GM18867 (cell line): Measurements from ENCODE around the gene SBF2.
"Not testable (repeated sequence)": the region's sequence is repeated elsewhere in the genome, so short reads cannot be mapped to it uniquely, and the experiment has no call there.

Experiments used
- ATAC-seq: cut with Tn5 transposase; IDR thresholded peaks from one replicate; pipeline ENCODE4 v1.9.1; 2021; ENCODE audit warnings: mild to moderate bottlenecking, moderate library complexity; ENCODE audit not compliant: unreplicated experiment

SBF2 gene

GRCh38 chr11:9973921-9974320, 320.1 kb downstream of the SBF2 start:
- no peak for ATAC-seq

GRCh38 chr11:9972989-9973388, 321.0 kb downstream of the SBF2 start:
- ATAC-seq, result peak; percentile 58

- no peak for ATAC-seq
Measured at GRCh38 chr11:9971894-9972293, 322.1 kb downstream of the SBF2 start.

- ATAC-seq, result no peak
Measured at GRCh38 chr11:9969068-9969467, 325.0 kb downstream of the SBF2 start.

GRCh38 chr11:9962722-9963121, 331.3 kb downstream of the SBF2 start:
- peak; percentile 97 for ATAC-seq

- no peak for ATAC-seq
Measured at GRCh38 chr11:9957072-9957471, 336.9 kb downstream of the SBF2 start.

GRCh38 chr11:9956483-9956882, 337.5 kb downstream of the SBF2 start:
- no peak for ATAC-seq

- ATAC-seq, result no peak
Measured at GRCh38 chr11:9955391-9955790, 338.6 kb downstream of the SBF2 start.

- ATAC-seq, result no peak
Measured at GRCh38 chr11:9953994-9954626, 339.9 kb downstream of the SBF2 start.

GRCh38 chr11:9952511-9953196, 341.4 kb downstream of the SBF2 start:
- no peak for ATAC-seq

- no peak for ATAC-seq
Measured at GRCh38 chr11:9951807-9952206, 342.2 kb downstream of the SBF2 start.

- no peak for ATAC-seq
Measured at GRCh38 chr11:9950462-9950861, 343.6 kb downstream of the SBF2 start.

- ATAC-seq, result peak; percentile 90
Measured at GRCh38 chr11:9947231-9947864, 346.7 kb downstream of the SBF2 start.

GRCh38 chr11:9945680-9946079, 348.3 kb downstream of the SBF2 start:
- ATAC-seq, result not testable (repeated sequence)

- no peak for ATAC-seq
Measured at GRCh38 chr11:9943386-9944110, 350.5 kb downstream of the SBF2 start.

GRCh38 chr11:9941991-9942390, 352.0 kb downstream of the SBF2 start:
- no peak for ATAC-seq

GRCh38 chr11:9939150-9939549, 354.9 kb downstream of the SBF2 start:
- not testable (repeated sequence) for ATAC-seq

- ATAC-seq, result no peak
Measured at GRCh38 chr11:9936754-9937153, 357.3 kb downstream of the SBF2 start.

- not testable (repeated sequence) for ATAC-seq
Measured at GRCh38 chr11:9932843-9933242, 361.2 kb downstream of the SBF2 start.

- ATAC-seq, result not testable (repeated sequence)
Measured at GRCh38 chr11:9930562-9931331, 363.3 kb downstream of the SBF2 start.

- no peak for ATAC-seq
Measured at GRCh38 chr11:9927670-9928069, 366.3 kb downstream of the SBF2 start.
